Activated B cell treated with CpG ODN at 0.5 μM for 24 hours (primary cell): ENCODE results near the gene ATP2B1. TPM values are rescaled to one million over a fixed set of nuclear protein-coding genes. Genes with fewer than 3 reads are reported as not detected.

Experiments
- ATAC-seq: fragments of 200-7000 bp; cut with Tn5 transposase; one replicate; pipeline ENCODE4 v1.10.0; 2021; ENCODE audit warnings: low read depth, mild to moderate bottlenecking, moderate library complexity
- CTCF ChIA-PET: fragments of 350-600 bp; sonication (Branson Sonifier 250); formaldehyde crosslinking; loops from one replicate; lab custom pipeline; 2021; ENCODE audit warnings: antibody characterized with exemption; lab: Charles Lee
- POLR2A ChIA-PET: fragments of 350-600 bp; sonication (Branson Sonifier 250); formaldehyde crosslinking; loops from one replicate; lab custom pipeline; 2021; ENCODE audit warnings: antibody characterized with exemption; lab: Charles Lee
- DNase-seq: peaks from one replicate; pipeline ENCODE4 v3.0.0; 2022
- H3K27ac Mint-ChIP-seq: one replicate; pipeline ENCODE4 v1.8.0; 2020; ENCODE audit warnings: mixed read lengths
- H3K27me3 Mint-ChIP-seq: one replicate; pipeline ENCODE4 v1.8.0; 2021; ENCODE audit warnings: mixed read lengths
- H3K36me3 Mint-ChIP-seq: one replicate; pipeline ENCODE4 v1.8.0; 2021; ENCODE audit warnings: low read depth, mixed read lengths
- H3K4me1 Mint-ChIP-seq: one replicate; pipeline ENCODE4 v1.8.0; 2021; ENCODE audit warnings: mixed read lengths
- H3K4me3 Mint-ChIP-seq: one replicate; pipeline ENCODE4 v1.8.0; 2020; ENCODE audit warnings: mild to moderate bottlenecking, mixed read lengths
- H3K9me3 Mint-ChIP-seq: one replicate; pipeline ENCODE4 v1.8.0; 2020; ENCODE audit warnings: mixed read lengths
- intact Hi-C: fragments of 100-400 bp; cut with micrococcal nuclease; formaldehyde crosslinking; loops from one replicate; pipeline ENCODE4 v1.15.1; 2024
- total RNA-seq: library from RNA; stranded (reverse); gene quantifications from 2 replicates; pipeline ENCODE4 v1.2.3, GENCODE V29; 2022
- TF ChIP-seq, protein P1 (sequence below): fragments of 200-600 bp; IDR thresholded peaks from one replicate; pipeline ENCODE4 v1.8.0; 2022; ENCODE audit warnings: antibody characterized with exemption, mild to moderate bottlenecking

The ATP2B1 gene
- total RNA-seq, 1 donor from 2014 or later, result 136 TPM

DNA sequence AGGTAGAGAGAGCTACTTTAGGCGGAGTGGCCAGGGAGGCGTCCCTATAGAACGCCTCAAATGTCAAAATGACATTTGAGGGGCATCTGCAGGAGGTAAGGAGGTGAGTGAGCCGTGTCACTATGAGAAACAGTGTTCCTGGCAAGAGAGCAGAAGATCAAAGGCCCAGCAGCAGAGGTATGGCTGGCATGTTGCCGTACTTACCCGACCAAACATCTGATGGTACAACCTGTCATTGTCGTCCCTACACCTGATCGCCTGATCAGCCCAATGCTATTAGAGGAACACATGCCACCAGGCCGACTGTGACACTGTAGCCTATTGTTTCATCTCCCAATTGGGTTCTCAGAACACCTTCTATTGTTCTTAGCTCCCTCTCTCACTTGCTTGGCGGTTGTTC, 148.9 kb downstream of the ATP2B1 start:
- intact Hi-C loops, result no loop called here
- no peaks in the 10 kb centered on the region for H3K27me3 Mint-ChIP-seq
- H3K36me3 Mint-ChIP-seq, result no peaks in the 10 kb centered on the region
- TF ChIP-seq, protein P1, sequence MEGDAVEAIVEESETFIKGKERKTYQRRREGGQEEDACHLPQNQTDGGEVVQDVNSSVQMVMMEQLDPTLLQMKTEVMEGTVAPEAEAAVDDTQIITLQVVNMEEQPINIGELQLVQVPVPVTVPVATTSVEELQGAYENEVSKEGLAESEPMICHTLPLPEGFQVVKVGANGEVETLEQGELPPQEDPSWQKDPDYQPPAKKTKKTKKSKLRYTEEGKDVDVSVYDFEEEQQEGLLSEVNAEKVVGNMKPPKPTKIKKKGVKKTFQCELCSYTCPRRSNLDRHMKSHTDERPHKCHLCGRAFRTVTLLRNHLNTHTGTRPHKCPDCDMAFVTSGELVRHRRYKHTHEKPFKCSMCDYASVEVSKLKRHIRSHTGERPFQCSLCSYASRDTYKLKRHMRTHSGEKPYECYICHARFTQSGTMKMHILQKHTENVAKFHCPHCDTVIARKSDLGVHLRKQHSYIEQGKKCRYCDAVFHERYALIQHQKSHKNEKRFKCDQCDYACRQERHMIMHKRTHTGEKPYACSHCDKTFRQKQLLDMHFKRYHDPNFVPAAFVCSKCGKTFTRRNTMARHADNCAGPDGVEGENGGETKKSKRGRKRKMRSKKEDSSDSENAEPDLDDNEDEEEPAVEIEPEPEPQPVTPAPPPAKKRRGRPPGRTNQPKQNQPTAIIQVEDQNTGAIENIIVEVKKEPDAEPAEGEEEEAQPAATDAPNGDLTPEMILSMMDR, result no peak
- ChIA-PET CTCF (no interaction called here), POLR2A (no interaction called here)
- H3K9me3 Mint-ChIP-seq, result no peaks in the 10 kb centered on the region
- ATAC-seq, result no peak
- H3K4me3 Mint-ChIP-seq, result no peak overlapping the region
- no peak for DNase-seq
- no peak overlapping the region for H3K27ac Mint-ChIP-seq
- no peaks in the 10 kb centered on the region for H3K4me1 Mint-ChIP-seq

DNA sequence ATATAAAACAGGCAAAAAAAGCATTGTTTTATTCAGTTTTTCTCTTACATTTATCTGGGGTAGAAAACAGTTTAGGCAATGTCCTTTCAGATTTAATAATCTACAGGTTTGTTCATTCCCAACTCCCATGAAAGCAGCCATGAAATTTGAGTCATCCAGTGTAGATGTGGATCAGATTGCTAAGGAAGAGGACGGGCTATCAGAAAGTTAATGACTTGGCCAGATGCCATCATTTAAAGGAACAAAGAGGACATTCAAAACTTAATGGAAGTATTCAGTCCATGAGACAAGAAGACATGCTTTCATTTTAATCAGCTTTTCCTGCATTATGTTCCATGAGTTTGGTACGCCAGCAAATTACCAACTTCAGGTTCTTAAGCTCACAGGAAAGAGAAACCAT, 151.7 kb downstream of the ATP2B1 start:
- intact Hi-C loops, result no loop called here
- DNase-seq (no peak), ATAC-seq (no peak)
- H3K4me3 Mint-ChIP-seq, result no peak overlapping the region
- H3K4me1 Mint-ChIP-seq, result no peaks in the 10 kb centered on the region
- ChIA-PET CTCF (interaction anchor here (1.5 kb wide), 1 partner anchor 14 kb away, joined by 9 read pairs; no protein-coding TSS in a partner anchor), POLR2A (no interaction called here)
- H3K27me3 Mint-ChIP-seq, result no peaks in the 10 kb centered on the region
- H3K27ac Mint-ChIP-seq, result no peak overlapping the region
- H3K9me3 Mint-ChIP-seq, result no peaks in the 10 kb centered on the region
- TF ChIP-seq, protein P1, result no peak
- no peaks in the 10 kb centered on the region for H3K36me3 Mint-ChIP-seq

DNA sequence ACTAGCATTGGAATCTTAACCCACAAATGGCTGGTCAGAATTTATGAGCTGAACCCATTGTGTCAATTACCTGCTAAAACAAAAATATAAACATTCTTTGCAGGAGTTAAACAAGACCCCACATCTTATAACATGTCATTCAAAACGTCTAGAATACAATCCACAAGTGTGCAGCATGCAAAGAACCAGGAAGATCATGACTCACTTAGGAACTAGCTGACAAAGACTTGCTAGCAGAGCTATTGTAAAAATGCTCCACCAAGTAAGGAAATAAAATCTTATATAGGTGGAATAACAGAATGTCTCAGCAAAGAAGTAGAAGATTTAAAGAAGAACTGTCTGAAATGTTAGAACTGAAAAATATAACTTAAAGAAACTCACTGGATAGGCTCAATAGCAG, 156.3 kb downstream of the ATP2B1 start:
- ChIA-PET CTCF (interaction anchor here (0.6 to 2.1 kb wide), 2 partner anchors 9 to 407 kb away, joined by 3 to 8 read pairs; no protein-coding TSS in a partner anchor), POLR2A (no interaction called here)
- ATAC-seq (no peak), DNase-seq (no peak)
- no peaks in the 10 kb centered on the region for H3K36me3 Mint-ChIP-seq
- H3K27ac Mint-ChIP-seq, result no peak overlapping the region
- no peaks in the 10 kb centered on the region for H3K27me3 Mint-ChIP-seq
- TF ChIP-seq, protein P1, result no peak
- no peaks in the 10 kb centered on the region for H3K4me1 Mint-ChIP-seq
- no peaks in the 10 kb centered on the region for H3K9me3 Mint-ChIP-seq
- H3K4me3 Mint-ChIP-seq, result no peak overlapping the region
- intact Hi-C loops, result no loop called here

DNA sequence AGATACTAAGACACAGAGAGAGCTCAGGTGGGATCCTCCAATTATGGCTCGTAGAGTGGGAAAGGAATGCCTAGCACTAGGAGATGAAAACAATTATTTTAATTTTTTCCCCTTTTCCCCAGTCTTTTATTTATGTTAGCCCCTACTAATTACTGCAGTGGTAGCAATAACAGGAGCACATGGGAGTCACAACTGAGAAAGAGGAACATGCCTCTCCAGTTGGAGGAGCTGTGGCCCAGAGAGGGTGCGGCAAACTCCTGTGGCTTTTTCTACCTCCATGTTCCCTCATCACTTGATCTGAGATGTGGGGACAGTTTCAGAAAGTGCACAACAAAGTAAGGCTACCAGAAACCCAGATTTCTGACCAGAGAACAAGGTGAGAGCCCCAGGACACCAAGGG, 156.9 kb downstream of the ATP2B1 start:
- Mint-ChIP-seq H3K4me1 (no peaks in the 10 kb centered on the region), H3K36me3 (no peaks in the 10 kb centered on the region), H3K9me3 (no peaks in the 10 kb centered on the region), H3K27ac (no peak overlapping the region), H3K27me3 (no peaks in the 10 kb centered on the region), H3K4me3 (no peak overlapping the region)
- DNase-seq, result no peak
- intact Hi-C loops, result no loop called here
- ChIA-PET CTCF (interaction anchor here (2.1 kb wide), 1 partner anchor 8 kb away, joined by 8 read pairs; no protein-coding TSS in a partner anchor), POLR2A (no interaction called here)
- ATAC-seq, result no peak
- TF ChIP-seq, protein P1, result no peak

DNA sequence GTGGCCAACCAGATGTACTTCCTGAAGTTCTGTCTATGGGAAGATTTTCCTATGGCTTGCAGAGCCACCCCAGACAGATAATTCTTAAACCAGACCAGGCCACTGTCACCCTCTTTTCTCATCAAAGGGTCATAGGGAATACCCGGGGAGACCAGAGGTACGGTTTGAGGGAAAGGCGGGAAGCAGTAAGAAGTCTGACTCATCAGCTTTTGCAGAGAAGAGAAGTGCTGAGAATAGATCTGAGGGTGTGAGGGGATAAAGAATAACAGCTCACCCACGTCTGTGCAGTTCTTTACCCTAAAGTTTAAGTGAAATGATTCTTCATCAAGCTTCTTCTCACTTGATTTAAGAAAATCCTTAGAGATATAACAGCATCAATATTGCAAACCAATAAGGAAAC, 161.5 kb downstream of the ATP2B1 start:
- intact Hi-C loops, result loop anchor here (10.0 kb wide), 3 partner anchors 788 to 1148 kb away; no protein-coding TSS in a partner anchor
- POLR2A ChIA-PET, result no interaction called here
- Mint-ChIP-seq H3K27me3 (no peaks in the 10 kb centered on the region), H3K27ac (no peak overlapping the region), H3K4me3 (no peak overlapping the region), H3K4me1 (peaks cover 11% of the 10 kb centered on the region), H3K9me3 (no peaks in the 10 kb centered on the region), H3K36me3 (no peaks in the 10 kb centered on the region)
- ATAC-seq, result no peak
- TF ChIP-seq, protein P1, result no peak
- CTCF ChIA-PET, result interaction anchor here (1.0 to 1.1 kb wide), 2 partner anchors 467 to 557 kb away, joined by 3 to 4 read pairs; no protein-coding TSS in a partner anchor
- DNase-seq, result no peak
